HG02943 (cell line): Measurements from ENCODE around the gene NEK11.

Source experiments
- ATAC-seq: cut with Tn5 transposase; IDR thresholded peaks from one replicate; pipeline ENCODE4 v1.9.1; 2021; ENCODE audit warnings: mild to moderate bottlenecking, low read depth, moderate library complexity; ENCODE audit not compliant: unreplicated experiment

NEK11 gene

GRCh38 chr3:131217296-131217741 is 190.6 kb downstream of the NEK11 start:
- ATAC-seq, result no peak

- ATAC-seq, result no peak
Measured at GRCh38 chr3:131218196-131218595, 191.5 kb downstream of the NEK11 start.

DNA sequence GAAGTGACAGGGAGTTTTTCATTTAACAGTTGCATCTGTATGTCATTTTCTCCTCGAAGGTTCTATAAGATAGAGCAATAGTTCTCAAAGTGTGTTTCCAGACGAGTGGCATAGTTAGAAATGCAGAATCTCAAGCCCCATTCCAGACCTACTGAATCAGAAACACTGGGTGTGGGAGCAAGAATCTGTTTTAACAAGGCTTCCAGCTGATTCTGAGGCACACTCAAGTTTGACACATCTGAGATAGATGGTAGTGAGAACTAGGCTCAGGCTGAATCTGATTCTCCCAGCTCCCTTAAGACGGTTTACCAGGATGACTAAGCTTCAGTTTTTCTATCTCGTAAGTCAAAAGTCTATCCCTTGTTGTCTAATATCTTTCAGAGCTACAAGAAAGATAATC is 195.1 kb downstream of the NEK11 start:
- ATAC-seq, result no peak

DNA sequence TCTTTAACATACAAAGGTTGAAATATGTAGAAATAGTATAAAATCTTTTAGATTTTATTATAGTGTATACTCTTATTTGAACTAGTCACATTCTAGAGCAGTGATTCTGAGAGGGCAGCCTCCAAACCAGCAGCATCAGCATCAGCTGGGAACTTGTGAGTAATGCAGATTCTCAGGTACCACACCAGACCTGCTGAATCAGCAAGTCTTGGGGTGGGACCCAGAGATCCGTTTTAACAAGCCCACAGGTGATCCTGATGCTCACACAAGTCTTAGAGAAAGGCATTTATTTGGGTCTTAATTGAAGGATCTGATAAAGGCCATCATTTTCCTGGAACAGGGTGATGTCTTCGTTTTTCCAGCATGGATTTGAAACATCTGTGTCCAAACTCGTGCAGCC is 195.9 kb downstream of the NEK11 start:
- ATAC-seq, result no peak

GRCh38 chr3:131223373-131224289 is 197.0 kb downstream of the NEK11 start:
- ATAC-seq, result no peak

GRCh38 chr3:131224886-131225550 is 198.3 kb downstream of the NEK11 start:
- ATAC-seq, result no peak

GRCh38 chr3:131228522-131228921 is 201.8 kb downstream of the NEK11 start:
- ATAC-seq, result no peak

- no peak for ATAC-seq
Measured at GRCh38 chr3:131231710-131232389, 205.2 kb downstream of the NEK11 start.

DNA sequence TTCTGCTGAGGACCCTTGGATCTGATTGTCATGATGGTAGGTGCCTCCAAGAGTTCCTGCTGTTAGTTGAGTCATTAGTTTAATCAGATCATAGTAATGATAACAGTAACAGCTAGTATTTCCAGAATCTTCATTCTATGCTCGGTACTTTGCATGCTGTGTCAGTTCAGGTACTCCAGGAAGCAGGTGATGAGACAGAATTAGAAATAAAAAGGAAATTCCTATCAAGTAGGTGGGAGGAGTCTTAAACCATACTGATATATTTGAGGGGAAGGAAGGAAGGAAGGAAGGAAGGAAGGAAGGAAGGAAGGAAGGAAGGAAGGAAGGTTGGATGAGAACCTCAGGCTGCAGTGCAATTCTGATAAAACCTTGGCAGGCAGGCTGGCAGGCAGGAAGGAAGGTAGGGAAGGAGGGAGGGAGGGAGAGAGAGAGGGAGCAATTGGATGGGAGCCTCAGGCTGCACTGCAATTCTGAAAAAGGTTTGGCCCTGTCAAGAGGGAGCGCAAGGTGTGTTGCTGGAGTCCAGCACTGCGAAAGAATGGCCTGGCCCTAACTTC is 206.1 kb downstream of the NEK11 start:
- ATAC-seq, result no peak

DNA sequence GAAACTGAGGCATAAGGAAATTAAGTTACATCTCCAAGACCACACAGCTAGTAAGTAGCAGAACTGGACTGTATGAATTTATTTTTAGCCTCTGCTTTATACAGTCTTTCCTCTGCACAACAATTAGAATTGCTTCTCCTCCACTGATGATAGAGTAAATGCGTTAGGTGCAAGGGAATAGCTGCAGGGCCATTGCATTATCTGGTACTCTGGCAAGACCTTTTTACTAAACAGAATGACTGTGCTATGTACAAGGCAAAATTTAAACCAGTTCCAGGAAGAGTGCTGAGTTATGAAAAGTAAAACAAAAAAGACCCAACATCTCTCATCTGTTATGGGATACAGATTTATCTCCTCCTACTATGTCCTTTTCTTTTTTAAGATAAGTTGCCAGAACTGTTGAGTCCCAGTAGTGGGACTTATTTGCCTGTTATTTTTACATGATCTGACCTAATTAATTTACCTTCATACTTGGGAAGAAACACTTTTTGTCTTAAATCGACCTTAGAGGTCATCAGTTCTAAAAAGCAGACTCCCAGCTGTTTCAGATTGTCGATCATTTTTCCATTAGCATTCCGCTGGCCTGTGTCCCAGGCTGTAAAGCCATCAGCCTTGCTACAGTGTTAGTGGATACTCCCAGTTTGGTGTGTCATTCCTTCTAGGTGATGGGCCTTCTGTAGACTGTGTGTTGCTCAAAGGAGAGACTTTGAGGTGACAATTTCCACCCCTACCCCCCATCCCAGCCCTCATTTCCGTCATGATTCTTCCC is 207.4 kb downstream of the NEK11 start:
- ATAC-seq, result no peak

- ATAC-seq, result no peak
Measured at GRCh38 chr3:131236421-131236820, 209.7 kb downstream of the NEK11 start.

- ATAC-seq, result no peak
Measured at GRCh38 chr3:131238496-131238895, 211.8 kb downstream of the NEK11 start.

DNA sequence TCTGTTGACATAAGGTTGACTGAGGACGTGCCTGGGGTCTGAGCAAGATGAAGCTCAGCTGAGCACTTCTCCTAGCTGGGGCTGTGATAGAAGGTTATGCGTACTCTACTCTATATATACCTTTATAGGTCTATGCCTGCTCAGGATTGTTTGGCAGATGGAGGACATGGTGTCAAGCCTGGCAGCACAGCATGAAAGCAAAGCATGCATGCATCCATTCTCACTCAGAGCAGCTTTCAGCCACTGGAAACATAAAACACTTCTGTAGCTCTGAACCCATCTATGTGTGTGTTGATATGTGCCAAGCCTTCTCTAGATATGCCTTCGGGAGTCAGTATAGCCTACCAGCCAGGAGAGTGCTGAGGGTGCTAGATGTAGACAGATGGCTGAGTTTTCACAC is 212.6 kb downstream of the NEK11 start:
- no peak for ATAC-seq

GRCh38 chr3:131242201-131242600 is 215.5 kb downstream of the NEK11 start:
- ATAC-seq, result no peak

- ATAC-seq, result no peak
Measured at GRCh38 chr3:131250466-131250865, 223.8 kb downstream of the NEK11 start.

- ATAC-seq, result no peak
Measured at GRCh38 chr3:131260525-131260924, 233.8 kb downstream of the NEK11 start.

DNA sequence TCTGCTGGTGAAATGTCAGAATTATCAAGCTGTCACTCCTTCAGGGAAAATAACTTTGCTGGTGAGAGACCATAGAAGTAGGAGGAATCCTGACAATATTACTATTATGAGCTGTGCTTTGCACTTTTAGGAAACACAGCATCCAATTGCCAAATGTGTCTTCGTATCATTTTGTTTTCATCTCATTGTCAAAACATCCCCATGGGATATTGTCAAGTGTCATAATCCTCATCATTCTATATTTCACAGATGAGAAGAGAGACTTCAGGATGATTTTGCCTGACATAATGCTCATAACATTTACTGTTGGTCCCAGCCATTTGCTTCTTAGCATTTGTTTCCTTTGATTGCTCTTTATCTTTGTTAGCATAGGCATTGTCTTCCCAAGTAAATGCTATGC is 234.4 kb downstream of the NEK11 start:
- no peak for ATAC-seq

DNA sequence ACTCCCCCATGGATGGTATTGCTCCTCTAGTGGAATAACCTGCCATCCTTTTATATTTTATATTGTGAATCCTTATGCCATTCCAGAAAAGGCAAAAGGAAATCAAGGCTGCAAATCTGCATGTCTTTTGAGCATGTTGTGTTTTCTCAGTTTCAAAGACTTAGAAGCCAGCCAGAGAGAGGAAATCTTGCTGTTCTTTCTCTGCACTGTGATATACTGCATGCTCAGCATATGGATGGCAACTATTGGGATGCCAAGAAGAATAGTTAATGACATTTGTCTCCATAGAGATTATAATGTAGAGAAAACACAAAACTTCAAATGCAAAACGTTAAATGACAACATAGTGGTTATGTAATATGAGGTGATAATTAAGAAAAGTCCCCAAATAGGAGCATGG is 248.9 kb downstream of the NEK11 start:
- no peak for ATAC-seq

DNA sequence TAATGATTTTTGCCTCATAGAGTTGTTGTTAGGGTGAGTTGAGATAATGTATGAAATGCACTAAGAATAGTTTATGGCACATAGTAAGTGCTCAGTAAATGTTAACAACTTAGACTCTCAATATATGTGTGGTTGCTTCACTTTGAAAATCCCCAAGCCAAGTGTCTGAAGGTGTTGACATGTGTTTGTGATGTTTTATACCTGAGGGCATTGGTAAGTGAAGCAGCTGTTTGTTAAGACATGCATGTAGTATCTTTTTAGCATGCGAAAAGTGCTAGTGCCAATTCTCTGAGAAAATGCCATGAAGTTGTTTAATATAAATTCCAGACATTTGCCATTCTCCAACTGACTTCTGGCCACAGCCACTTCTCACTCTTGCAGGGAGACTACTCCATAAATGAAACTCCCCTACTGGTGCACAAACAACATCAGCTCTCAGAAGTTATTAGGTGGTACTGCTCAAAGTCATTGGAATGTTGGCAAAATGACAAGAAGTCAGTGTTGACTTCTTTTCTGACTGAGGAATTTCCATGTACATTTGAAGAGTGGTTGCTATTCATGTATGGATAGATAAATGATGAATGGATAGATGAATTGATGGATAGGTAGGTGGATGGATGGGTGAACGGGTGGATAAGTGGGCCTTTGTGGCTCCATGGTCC is 251.3 kb downstream of the NEK11 start:
- no peak for ATAC-seq

- no peak for ATAC-seq
Measured at GRCh38 chr3:131279577-131279976, 252.9 kb downstream of the NEK11 start.
